ENCODE measurements around the gene DROSHA.
"Not testable (repeated sequence)": the region's sequence is repeated elsewhere in the genome, so short reads cannot be mapped to it uniquely, and the experiment has no call there.

DROSHA gene

DNA sequence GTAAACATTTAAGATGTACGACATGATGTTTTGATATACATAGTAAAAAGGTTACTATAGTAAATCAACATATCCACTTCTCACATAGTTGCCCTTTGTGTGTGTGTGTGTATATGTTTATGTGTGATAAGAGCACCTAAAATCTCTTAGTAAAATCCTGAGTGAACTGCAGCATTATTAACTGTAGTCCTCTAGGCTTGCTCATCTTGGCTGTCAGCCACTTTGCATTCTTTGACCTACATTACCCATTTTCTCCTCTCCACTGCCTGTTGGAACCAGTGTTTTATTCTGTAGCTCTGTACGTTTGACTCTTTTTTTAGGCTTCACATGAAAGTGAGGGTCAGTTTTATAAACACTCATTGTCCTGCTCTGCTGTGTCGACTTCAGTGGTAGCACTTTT is 24.6 kb upstream of the DROSHA start:
- H3K27me3 ChIP-seq (replicated peaks), result no peaks in the 10 kb centered on the region
- H3K4me3 ChIP-seq (ENCODE audit: low read depth, low read length), result no peak overlapping the region
- no peak overlapping the region for H3K27ac ChIP-seq
- peaks cover 16% of the 10 kb centered on the region for H3K36me3 ChIP-seq (replicated peaks)
- no peak for DNase-seq
- TF ChIP-seq CTCF (IDR thresholded peaks at IDR 0.05; ENCODE audit: low read depth, low read length, missing control alignments), result no peak
- in situ Hi-C loops (cut with HindIII; ENCODE audit: low pct_ligation_motif_present, low sequenced_read_pairs), result no loop called here

DNA sequence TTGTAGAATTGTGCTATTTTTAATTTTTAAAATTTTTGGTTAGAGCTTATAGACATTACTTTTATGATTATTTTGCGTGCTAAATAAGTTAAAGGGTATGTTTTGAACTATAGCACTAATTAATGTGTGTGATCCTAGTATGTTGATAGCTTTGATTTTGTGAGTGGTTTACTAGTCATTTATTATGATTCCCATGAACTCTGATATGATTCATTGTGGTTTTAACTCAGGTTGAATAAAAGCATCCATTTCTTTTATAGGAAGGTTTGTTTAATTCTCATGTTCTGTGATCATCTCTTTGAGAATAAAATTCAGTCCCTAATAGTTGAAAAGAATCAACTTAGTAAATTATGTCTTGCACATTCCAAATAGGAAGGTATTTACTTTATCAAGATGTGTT is 22.7 kb upstream of the DROSHA start:
- in situ Hi-C loops (cut with HindIII; ENCODE audit: low pct_ligation_motif_present, low sequenced_read_pairs), result no loop called here
- Histone ChIP-seq H3K27me3 (replicated peaks) (no peaks in the 10 kb centered on the region), H3K4me3 (ENCODE audit: low read depth, low read length) (no peak overlapping the region), H3K36me3 (replicated peaks) (peaks cover 20% of the 10 kb centered on the region), H3K27ac (peak overlapping the region; percentile 48)
- no peak for DNase-seq
- TF ChIP-seq CTCF (IDR thresholded peaks at IDR 0.05; ENCODE audit: low read depth, low read length, missing control alignments), result no peak

DNA sequence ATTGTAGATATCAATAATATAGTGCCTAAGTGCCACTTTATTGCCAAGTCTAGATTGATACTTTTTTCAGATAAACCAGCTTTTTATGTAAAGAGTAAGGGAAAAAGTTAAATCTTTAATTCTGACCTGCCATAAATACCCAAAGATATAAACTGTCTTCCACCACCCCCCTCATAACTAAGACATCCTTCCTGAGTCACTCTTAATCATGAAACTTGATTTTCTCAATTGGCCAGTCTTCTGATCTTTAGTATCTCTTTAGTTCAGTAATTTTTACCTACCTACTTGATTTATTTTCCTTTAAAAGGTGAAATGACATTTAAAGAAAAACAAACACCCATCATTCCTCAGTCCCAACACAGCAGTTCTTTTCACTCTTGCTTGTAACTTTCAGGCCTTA is 22.0 kb upstream of the DROSHA start:
- in situ Hi-C loops (cut with HindIII; ENCODE audit: low pct_ligation_motif_present, low sequenced_read_pairs), result no loop called here
- no peaks in the 10 kb centered on the region for H3K27me3 ChIP-seq (replicated peaks)
- H3K36me3 ChIP-seq (replicated peaks), result peaks cover 23% of the 10 kb centered on the region
- TF ChIP-seq CTCF (IDR thresholded peaks at IDR 0.05; ENCODE audit: low read depth, low read length, missing control alignments), result no peak
- DNase-seq, result no peak
- no peak overlapping the region for H3K4me3 ChIP-seq (ENCODE audit: low read depth, low read length)
- H3K27ac ChIP-seq, result peak overlapping the region; percentile 48

- in situ Hi-C loops (cut with HindIII; ENCODE audit: low pct_ligation_motif_present, low sequenced_read_pairs), result no loop called here
- Histone ChIP-seq H3K4me3 (ENCODE audit: low read depth, low read length) (no peak overlapping the region), H3K27me3 (replicated peaks) (no peaks in the 10 kb centered on the region), H3K27ac (no peak overlapping the region), H3K36me3 (replicated peaks) (peaks cover 38% of the 10 kb centered on the region)
- no peak for TF ChIP-seq CTCF (IDR thresholded peaks at IDR 0.05; ENCODE audit: low read depth, low read length, missing control alignments)
- DNase-seq, result no peak
Measured at GRCh38 chr5:31551878-31552277, 20.0 kb upstream of the DROSHA start.

GRCh38 chr5:31549114-31549513 is 17.2 kb upstream of the DROSHA start:
- in situ Hi-C loops (cut with HindIII; ENCODE audit: low pct_ligation_motif_present, low sequenced_read_pairs), result not testable (repeated sequence)
- peaks cover 49% of the 10 kb centered on the region for H3K36me3 ChIP-seq (replicated peaks)

DNA sequence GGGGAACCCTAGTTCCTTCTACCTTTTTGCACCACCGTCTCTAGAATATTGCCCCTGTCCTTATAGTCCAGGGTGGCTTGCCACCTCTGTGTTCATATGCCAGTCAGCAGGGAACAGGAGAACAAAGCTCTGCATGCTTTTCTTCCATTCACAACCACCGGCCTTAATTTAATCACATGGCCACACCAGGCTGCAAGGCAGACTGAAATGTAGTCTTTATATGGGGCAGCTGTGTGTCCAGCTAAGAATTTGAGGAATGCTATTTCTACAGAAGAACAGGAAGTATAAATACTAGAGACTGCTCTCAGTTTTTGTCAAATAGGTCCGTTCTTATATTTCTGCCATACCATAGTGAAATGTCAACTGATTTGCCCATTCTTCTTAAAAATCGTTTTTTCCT is 6.0 kb upstream of the DROSHA start:
- DNase-seq, result peak; percentile 24
- in situ Hi-C loops (cut with HindIII; ENCODE audit: low pct_ligation_motif_present, low sequenced_read_pairs), result no loop called here
- Histone ChIP-seq H3K4me3 (ENCODE audit: low read depth, low read length) (no peak overlapping the region), H3K27ac (no peak overlapping the region), H3K27me3 (replicated peaks) (no peaks in the 10 kb centered on the region), H3K36me3 (replicated peaks) (peaks cover 43% of the 10 kb centered on the region)
- TF ChIP-seq CTCF (IDR thresholded peaks at IDR 0.05; ENCODE audit: low read depth, low read length, missing control alignments), result no peak

More at GRCh38 chr5:31549114-31549513, 17.2 kb upstream of the DROSHA start:
- not testable (repeated sequence) for H3K27me3 ChIP-seq (replicated peaks); H3K4me3 ChIP-seq (ENCODE audit: low read depth, low read length); DNase-seq; H3K27ac ChIP-seq

Data from brain microvascular endothelial cell (primary cell).